ENCODE results near the gene AUTS2. TPM values are rescaled to one million over a fixed set of nuclear protein-coding genes. Genes with fewer than 3 reads are reported as not detected.

AUTS2 gene
- total and polyA plus RNA-seq, 2 experiments from 2014 or later = 3.0 to 4.4 TPM

DNA sequence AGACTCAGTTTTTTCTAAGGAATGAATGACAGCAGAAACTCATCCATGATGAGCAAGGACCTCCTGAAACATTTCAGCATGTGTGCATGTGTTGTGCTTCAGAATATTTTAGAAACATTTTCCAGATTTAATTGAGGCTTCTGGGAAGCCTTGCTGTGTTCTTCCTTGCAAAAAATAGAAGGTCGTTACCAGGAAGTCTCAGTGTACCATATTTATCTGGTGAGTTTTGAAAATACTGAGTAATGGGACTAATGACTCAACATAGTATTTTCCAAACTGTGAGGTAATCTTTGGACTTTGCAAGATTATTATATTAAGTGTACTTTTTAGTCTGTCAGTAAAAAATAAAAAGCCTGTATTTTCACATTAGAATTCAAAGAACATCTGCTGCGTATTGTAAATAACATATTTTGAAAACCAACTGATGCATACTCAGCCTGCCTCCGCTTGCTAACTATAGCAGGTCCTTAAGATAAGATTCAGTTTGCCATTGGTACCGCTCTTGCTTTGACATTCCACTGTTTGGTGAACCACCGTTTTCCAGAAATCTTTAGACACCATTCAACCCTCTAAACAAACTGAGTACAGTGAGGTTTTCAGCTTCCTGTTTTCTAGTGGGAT lies 794.1 kb downstream of the AUTS2 start:
- Histone ChIP-seq H2AFZ (0 out of 2 replicates have a peak overlapping the region, but pooled peaks have one; percentile 11), H3F3A (ENCODE audit: insufficient read depth) (peaks cover 16% of the 10 kb centered on the region; the same call in 1 of the 2 replicates), H4K20me1 (ENCODE audit: insufficient read depth) (no peaks in the 10 kb centered on the region), H3K4me3 (no peak overlapping the region), H3K27me3 (replicated peaks; ENCODE audit: insufficient read depth) (no peaks in the 10 kb centered on the region), H3K9me3 (ENCODE audit: low read depth) (no peaks in the 10 kb centered on the region), H3K79me2 (ENCODE audit: insufficient read depth) (no peaks in the 10 kb centered on the region), H3K4me2 (ENCODE audit: unreplicated experiment) (peak overlapping the region; percentile 31), H3K4me1 (ENCODE audit: insufficient read depth) (peaks cover 23% of the 10 kb centered on the region), H3K36me3 (ENCODE audit: low read depth) (no peaks in the 10 kb centered on the region), H3K27ac (peak overlapping the region; percentile 64), H3K9ac (no peak overlapping the region), H3K9me2 (ENCODE audit: insufficient read depth) (no peaks in the 10 kb centered on the region)
- peak; percentile 72 for DNase-seq
- no peak for TF ChIP-seq EZH2phosphoT487 (IDR thresholded peaks at IDR 0.05; ENCODE audit: insufficient read depth, low read depth)
- TF ChIP-seq EZH2 (IDR thresholded peaks at IDR 0.05; ENCODE audit: insufficient read depth, poor library complexity, severe bottlenecking) = no peak
- WGBS, 2 experiments (ENCODE audit: low coverage in 1 of 2, low lambda C conversion rate in 2 of 2, missing lambda C conversion rate in 2 of 2) = 12 to 14% methylated on average over 5 of the region's 5 CpGs
- in situ Hi-C loops (cut with MboI) = no loop called here

- H3K27me3 ChIP-seq (replicated peaks; ENCODE audit: insufficient read depth) = no peaks in the 10 kb centered on the region
- in situ Hi-C loops (cut with MboI) = no loop called here
- no peaks in the 10 kb centered on the region for H4K20me1 ChIP-seq (ENCODE audit: insufficient read depth)
- no peaks in the 10 kb centered on the region for H3K9me3 ChIP-seq (ENCODE audit: low read depth)
- H3K9me2 ChIP-seq (ENCODE audit: insufficient read depth) = no peaks in the 10 kb centered on the region
- peaks cover 23% of the 10 kb centered on the region for H3K4me1 ChIP-seq (ENCODE audit: insufficient read depth)
- H3K9ac ChIP-seq = no peak overlapping the region
- no peak overlapping the region for H3K4me3 ChIP-seq
- no peak for TF ChIP-seq EZH2 (IDR thresholded peaks at IDR 0.05; ENCODE audit: insufficient read depth, poor library complexity, severe bottlenecking)
- TF ChIP-seq EZH2phosphoT487 (IDR thresholded peaks at IDR 0.05; ENCODE audit: insufficient read depth, low read depth) = no peak
- peaks cover 16% of the 10 kb centered on the region; the same call in 1 of the 2 replicates for H3F3A ChIP-seq (ENCODE audit: insufficient read depth)
- no peaks in the 10 kb centered on the region for H3K36me3 ChIP-seq (ENCODE audit: low read depth)
- 0 out of 2 replicates have a peak overlapping the region, but pooled peaks have one; percentile 3 for H3K27ac ChIP-seq
- peak overlapping the region; percentile 31 for H3K4me2 ChIP-seq (ENCODE audit: unreplicated experiment)
- DNase-seq = peak; percentile 3
- no peak overlapping the region for H2AFZ ChIP-seq
- H3K79me2 ChIP-seq (ENCODE audit: insufficient read depth) = no peaks in the 10 kb centered on the region
- 83 to 87% methylated on average over 7 of the region's 7 CpGs for WGBS, 2 experiments (ENCODE audit: low coverage in 1 of 2, low lambda C conversion rate in 2 of 2, missing lambda C conversion rate in 2 of 2)
These were observed 794.7 kb downstream of the AUTS2 start for GRCh38 chr7:70392877-70393435.

DNA sequence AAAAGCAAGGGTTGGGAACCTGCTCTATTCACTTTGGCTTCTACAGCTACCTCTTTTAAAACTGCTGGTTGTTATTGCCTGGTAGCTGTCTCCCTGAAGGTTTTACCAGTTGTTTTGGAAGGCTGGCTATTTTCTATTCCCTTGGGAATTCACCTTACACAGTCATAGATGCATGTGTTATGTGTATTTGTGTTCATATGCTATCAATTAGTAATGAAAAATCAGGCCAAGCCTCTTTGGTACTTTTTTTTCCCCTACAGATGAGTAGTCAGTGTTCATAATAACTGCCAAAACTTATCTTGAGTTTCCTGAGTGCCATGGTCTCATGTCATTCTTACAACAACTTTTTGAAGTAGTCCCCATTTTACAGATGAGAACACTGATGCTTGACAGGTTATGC lies 795.7 kb downstream of the AUTS2 start:
- H3K27me3 ChIP-seq (replicated peaks; ENCODE audit: insufficient read depth) = no peaks in the 10 kb centered on the region
- H2AFZ ChIP-seq = no peak overlapping the region
- H3K9ac ChIP-seq = no peak overlapping the region
- no peaks in the 10 kb centered on the region for H3K9me2 ChIP-seq (ENCODE audit: insufficient read depth)
- DNase-seq = peak; percentile 28
- no peaks in the 10 kb centered on the region for H3K79me2 ChIP-seq (ENCODE audit: insufficient read depth)
- H3K36me3 ChIP-seq (ENCODE audit: low read depth) = no peaks in the 10 kb centered on the region
- peaks cover 23% of the 10 kb centered on the region for H3K4me1 ChIP-seq (ENCODE audit: insufficient read depth)
- peaks cover 16% of the 10 kb centered on the region; the same call in 1 of the 2 replicates for H3F3A ChIP-seq (ENCODE audit: insufficient read depth)
- no peaks in the 10 kb centered on the region for H3K9me3 ChIP-seq (ENCODE audit: low read depth)
- no peak overlapping the region for H3K27ac ChIP-seq
- no peak overlapping the region for H3K4me3 ChIP-seq
- no peak overlapping the region for H3K4me2 ChIP-seq (ENCODE audit: unreplicated experiment)
- no peaks in the 10 kb centered on the region for H4K20me1 ChIP-seq (ENCODE audit: insufficient read depth)
- in situ Hi-C loops (cut with MboI) = no loop called here
- no peak for TF ChIP-seq EZH2phosphoT487 (IDR thresholded peaks at IDR 0.05; ENCODE audit: insufficient read depth, low read depth)
- no peak for TF ChIP-seq EZH2 (IDR thresholded peaks at IDR 0.05; ENCODE audit: insufficient read depth, poor library complexity, severe bottlenecking)

GRCh38 chr7:70400829-70401380 lies 802.6 kb downstream of the AUTS2 start:
- 62 to 65% methylated on average over 4 of the region's 4 CpGs for WGBS, 2 experiments (ENCODE audit: low coverage in 1 of 2, low lambda C conversion rate in 2 of 2, missing lambda C conversion rate in 2 of 2)
- Histone ChIP-seq H3K27me3 (replicated peaks; ENCODE audit: insufficient read depth) (no peaks in the 10 kb centered on the region), H3K4me1 (ENCODE audit: insufficient read depth) (no peaks in the 10 kb centered on the region), H3K36me3 (ENCODE audit: low read depth) (no peaks in the 10 kb centered on the region), H3K4me2 (ENCODE audit: unreplicated experiment) (no peak overlapping the region), H3K79me2 (ENCODE audit: insufficient read depth) (no peaks in the 10 kb centered on the region), H3K27ac (no peak overlapping the region), H3K9me3 (ENCODE audit: low read depth) (no peaks in the 10 kb centered on the region), H3K9me2 (ENCODE audit: insufficient read depth) (no peaks in the 10 kb centered on the region), H3F3A (ENCODE audit: insufficient read depth) (no peaks in the 10 kb centered on the region), H3K9ac (no peak overlapping the region), H4K20me1 (ENCODE audit: insufficient read depth) (no peaks in the 10 kb centered on the region), H3K4me3 (no peak overlapping the region), H2AFZ (no peak overlapping the region)
- in situ Hi-C loops (cut with MboI) = no loop called here
- DNase-seq = no peak
- TF ChIP-seq EZH2phosphoT487 (IDR thresholded peaks at IDR 0.05; ENCODE audit: insufficient read depth, low read depth) (no peak), EZH2 (IDR thresholded peaks at IDR 0.05; ENCODE audit: insufficient read depth, poor library complexity, severe bottlenecking) (no peak)

Measured in GM23248 (cell line).